Stimulated activated naive B cell treated with anti-CD40 and anti-IgM and Interleukin-4, amounts not matched to agents 10 μg/mL and 1 μg/mL and 100 μg/mL, for 72 hours (primary cell): ENCODE data around the gene KRT82.
"Not testable (repeated sequence)": the region's sequence is repeated elsewhere in the genome, so short reads cannot be mapped to it uniquely, and the experiment has no call there.

ENCODE experiments used
- ATAC-seq, 2 donors: fragments of 150-1000 bp; cut with Tn5 transposase; replicated peaks; 2 replicates each; pipeline ENCODE4 v1.10.0; 2021; ENCODE audit warnings: moderate library complexity in 1 of 2
- DNase-seq: peaks from one replicate; pipeline ENCODE4 v3.0.0; 2021
- H3K27ac Mint-ChIP-seq: one replicate; pipeline ENCODE4 v1.8.0; 2022; ENCODE audit warnings: mild to moderate bottlenecking, mixed read lengths
- H3K27me3 Mint-ChIP-seq, 2 donors: one replicate each; pipeline ENCODE4 v1.8.0; 2022; ENCODE audit warnings: mixed read lengths in 2 of 2
- H3K36me3 Mint-ChIP-seq, 2 donors: one replicate each; pipeline ENCODE4 v1.8.0; 2022; ENCODE audit warnings: mixed read lengths in 2 of 2, mild to moderate bottlenecking in 1 of 2
- H3K4me1 Mint-ChIP-seq, 2 donors: one replicate each; pipeline ENCODE4 v1.8.0; 2022; ENCODE audit warnings: mixed read lengths in 2 of 2, mild to moderate bottlenecking in 1 of 2
- H3K4me3 Mint-ChIP-seq, 2 donors: one replicate each; pipeline ENCODE4 v1.8.0; 2022; ENCODE audit warnings: mild to moderate bottlenecking in 2 of 2, mixed read lengths in 2 of 2, moderate library complexity in 1 of 2
- H3K9me3 Mint-ChIP-seq, 2 donors: one replicate each; pipeline ENCODE4 v1.8.0; 2022; ENCODE audit warnings: mixed read lengths in 2 of 2, mild to moderate bottlenecking in 1 of 2

KRT82 gene

DNA sequence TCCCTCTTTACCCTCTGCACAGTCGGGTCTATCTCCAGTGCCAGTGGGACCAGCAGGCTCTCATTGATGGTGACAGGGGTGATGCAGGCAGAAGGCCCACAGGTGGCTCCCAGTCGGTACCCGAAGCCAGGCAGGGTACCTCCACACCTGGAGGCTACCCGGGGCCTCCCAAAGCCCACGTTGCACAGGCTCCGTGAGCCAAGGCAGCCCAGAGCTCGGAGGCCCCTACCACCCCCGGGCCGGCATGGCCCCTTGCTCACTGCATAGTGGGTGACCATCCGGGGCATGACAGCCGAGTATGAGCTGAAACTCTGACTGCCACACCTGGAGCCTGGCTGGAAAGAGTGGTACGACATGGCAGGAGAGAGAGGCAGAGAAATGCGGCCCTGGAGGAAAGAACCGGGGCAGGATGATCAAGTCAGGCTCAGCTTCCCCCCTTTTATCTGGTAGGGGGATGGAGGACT lies at the start of gene KRT82:
KRT82 (minus strand) TSS at position 414 of the 464 bp plus-strand sequence; CDS start at position 356, 58 bp downstream.
- no peak for ATAC-seq
- H3K4me1 Mint-ChIP-seq: peaks cover 0 to 2% of the 10 kb centered on the region in 2 donors
- peaks cover 0 to 4% of the 10 kb centered on the region in 2 donors for H3K36me3 Mint-ChIP-seq
- H3K4me3 Mint-ChIP-seq: no peak within 1 kb of the TSS
- no peak within 1 kb of the TSS for H3K27ac Mint-ChIP-seq
- no peaks in the 10 kb centered on the region for H3K9me3 Mint-ChIP-seq
- no peak for DNase-seq
- H3K27me3 Mint-ChIP-seq: peaks cover 0 to 19% of the 10 kb centered on the region in 2 donors

DNA sequence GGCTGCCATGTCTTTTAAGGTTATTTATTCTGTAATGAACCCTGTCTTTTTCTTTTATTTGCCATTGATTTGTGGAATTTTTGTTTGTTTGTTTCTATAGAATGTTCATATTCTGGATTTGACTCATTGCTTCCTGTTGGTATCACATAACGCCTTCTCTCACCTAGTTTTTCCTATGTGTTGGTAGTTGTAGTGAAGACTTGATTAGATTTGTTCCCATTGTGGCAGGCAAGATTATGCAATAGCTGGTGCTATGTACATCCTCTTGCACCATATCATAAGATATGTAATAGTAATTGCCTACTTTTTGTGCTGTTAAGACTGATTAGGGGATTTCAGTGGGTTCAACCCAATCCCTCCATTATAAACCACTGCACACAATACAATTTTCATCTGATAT lies 49.7 kb upstream of the KRT82 start:
- DNase-seq (no peak), ATAC-seq (no peak)
- peaks cover 0 to 1% of the 10 kb centered on the region in 2 donors for H3K9me3 Mint-ChIP-seq
- no peak overlapping the region for H3K27ac Mint-ChIP-seq
- H3K4me1 Mint-ChIP-seq: no peaks in the 10 kb centered on the region
- peaks cover 40 to 41% of the 10 kb centered on the region in 2 donors for H3K27me3 Mint-ChIP-seq
- no peak overlapping the region for H3K4me3 Mint-ChIP-seq
- H3K36me3 Mint-ChIP-seq: no peaks in the 10 kb centered on the region

DNA sequence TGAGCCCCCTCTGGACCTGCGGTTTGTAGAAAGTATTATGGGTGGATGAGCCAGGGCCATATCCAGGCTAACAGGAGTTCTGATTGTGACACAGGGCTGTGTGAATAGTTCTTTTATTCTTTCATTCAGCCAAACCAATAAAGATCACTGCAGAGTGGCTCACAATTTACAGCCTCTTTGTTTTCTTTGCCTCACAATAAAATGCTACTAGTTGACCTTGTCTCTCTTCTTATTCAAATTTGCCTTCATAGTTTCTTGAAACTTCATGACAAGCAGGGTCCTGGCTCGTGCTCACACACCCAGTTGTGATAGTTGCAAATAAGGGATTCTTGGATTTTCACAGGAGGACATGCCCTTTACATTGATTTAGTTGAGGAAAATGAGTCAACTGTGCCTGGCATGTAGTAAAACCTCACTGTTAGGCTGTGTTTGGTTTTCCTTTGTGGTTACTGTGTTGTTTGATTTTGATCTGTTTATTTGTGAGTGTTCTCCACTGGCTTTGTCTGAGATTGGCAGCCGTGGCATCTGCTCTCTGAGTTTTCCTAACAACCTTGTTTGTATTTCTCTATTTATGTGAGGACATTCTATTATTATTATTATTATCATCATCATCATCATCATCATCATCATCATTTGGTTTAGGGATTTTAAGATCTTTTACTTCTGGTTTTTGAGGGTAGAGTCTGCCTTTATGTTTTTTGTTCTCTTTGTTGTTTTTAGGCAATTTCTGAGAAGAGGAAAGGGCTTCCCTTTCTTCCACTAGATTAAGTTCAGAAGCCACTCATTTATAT lies 48.5 kb upstream of the KRT82 start:
- Mint-ChIP-seq H3K27ac (no peak overlapping the region), H3K36me3 (no peaks in the 10 kb centered on the region), H3K27me3 (peaks cover 33 to 36% of the 10 kb centered on the region in 2 donors), H3K4me3 (no peak overlapping the region), H3K9me3 (peaks cover 0 to 1% of the 10 kb centered on the region in 2 donors), H3K4me1 (no peaks in the 10 kb centered on the region)
- DNase-seq (no peak), ATAC-seq (no peak)

DNA sequence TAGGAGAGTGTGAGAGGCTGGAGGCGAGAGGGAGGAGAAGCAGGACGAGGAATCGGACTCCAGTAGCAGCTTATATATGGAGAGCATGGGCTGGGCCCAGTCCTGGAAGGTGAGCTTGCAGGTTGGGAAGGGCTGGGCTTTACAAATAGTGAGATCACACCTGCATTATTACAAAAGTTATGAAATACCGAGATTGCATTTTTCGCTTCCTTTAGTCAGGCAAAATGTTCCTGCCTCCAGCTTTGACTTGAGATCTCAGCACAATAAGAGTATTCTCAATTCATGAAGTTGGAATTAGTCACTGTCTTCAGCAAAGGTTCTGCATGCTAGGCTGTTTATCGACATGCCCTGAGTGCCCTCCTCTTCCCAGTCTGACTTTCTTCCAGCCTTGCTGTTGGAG lies 46.0 kb upstream of the KRT82 start, which contains the start of gene KRT6B:
KRT6B (minus strand) TSS at position 46 of the 400 bp plus-strand sequence. CDS start 68 bp downstream, outside the sequence.
- ATAC-seq: no peak
- H3K27me3 Mint-ChIP-seq: peaks cover 12 to 26% of the 10 kb centered on the region in 2 donors

DNA sequence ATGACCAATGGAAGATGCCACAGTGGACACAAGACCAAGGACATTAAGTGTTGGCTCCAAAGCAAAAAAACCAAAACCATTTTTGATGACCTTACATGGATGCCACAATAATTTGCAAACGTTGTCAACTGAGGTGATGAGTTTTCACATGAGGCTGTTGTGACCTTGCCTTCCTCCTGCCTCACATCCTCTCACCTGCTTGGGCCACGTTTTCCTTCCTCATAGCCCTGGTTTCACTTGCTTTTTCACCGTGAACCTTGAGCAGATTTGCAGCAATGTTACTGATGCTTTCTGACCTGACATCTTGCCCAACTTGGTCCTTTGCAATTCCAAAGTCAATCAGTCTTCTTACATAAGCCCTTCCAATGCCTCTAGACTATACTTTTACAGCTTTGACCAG lies 42.1 kb upstream of the KRT82 start:
- Mint-ChIP-seq H3K27ac (no peak overlapping the region), H3K4me1 (no peaks in the 10 kb centered on the region), H3K4me3 (no peak overlapping the region), H3K27me3 (peaks cover 29 to 30% of the 10 kb centered on the region in 2 donors), H3K36me3 (no peaks in the 10 kb centered on the region), H3K9me3 (no peaks in the 10 kb centered on the region)
- DNase-seq (no peak), ATAC-seq (peak in 1 of 2 donors; percentile 44)

More for the DNA sequence above, 46.0 kb upstream of the KRT82 start, which contains the start of gene KRT6B:
- DNase-seq: no peak
- Mint-ChIP-seq H3K9me3 (no peaks in the 10 kb centered on the region), H3K27ac (no peak within 1 kb of the TSS), H3K4me3 (no peak within 1 kb of the TSS), H3K4me1 (no peaks in the 10 kb centered on the region), H3K36me3 (no peaks in the 10 kb centered on the region)

DNA sequence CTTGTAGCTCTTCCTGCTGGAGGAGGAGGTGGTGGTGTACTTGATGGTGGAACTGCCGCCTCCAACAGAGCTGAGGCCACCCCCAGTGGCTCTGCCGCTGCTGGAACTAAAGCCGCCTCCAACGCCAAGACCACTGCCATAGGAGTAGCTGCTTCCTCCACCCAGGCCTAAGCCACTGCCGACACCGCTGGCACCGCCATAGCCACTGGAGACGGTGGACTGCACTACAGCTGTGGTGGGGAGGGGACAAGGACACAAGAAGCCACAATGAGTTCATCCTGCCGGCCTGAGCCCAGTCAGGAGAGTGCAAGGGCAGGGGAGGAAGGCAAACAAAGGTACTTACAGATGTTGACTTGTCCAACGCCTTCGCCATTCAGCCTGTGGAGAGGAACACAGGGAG lies 41.1 kb upstream of the KRT82 start:
- H3K9me3 Mint-ChIP-seq, H3K36me3 Mint-ChIP-seq, DNase-seq, H3K4me3 Mint-ChIP-seq, H3K4me1 Mint-ChIP-seq, H3K27ac Mint-ChIP-seq: not testable (repeated sequence)
- H3K27me3 Mint-ChIP-seq: peaks cover 36 to 39% of the 10 kb centered on the region in 2 donors
- peak in 1 of 2 donors; percentile 5 for ATAC-seq

DNA sequence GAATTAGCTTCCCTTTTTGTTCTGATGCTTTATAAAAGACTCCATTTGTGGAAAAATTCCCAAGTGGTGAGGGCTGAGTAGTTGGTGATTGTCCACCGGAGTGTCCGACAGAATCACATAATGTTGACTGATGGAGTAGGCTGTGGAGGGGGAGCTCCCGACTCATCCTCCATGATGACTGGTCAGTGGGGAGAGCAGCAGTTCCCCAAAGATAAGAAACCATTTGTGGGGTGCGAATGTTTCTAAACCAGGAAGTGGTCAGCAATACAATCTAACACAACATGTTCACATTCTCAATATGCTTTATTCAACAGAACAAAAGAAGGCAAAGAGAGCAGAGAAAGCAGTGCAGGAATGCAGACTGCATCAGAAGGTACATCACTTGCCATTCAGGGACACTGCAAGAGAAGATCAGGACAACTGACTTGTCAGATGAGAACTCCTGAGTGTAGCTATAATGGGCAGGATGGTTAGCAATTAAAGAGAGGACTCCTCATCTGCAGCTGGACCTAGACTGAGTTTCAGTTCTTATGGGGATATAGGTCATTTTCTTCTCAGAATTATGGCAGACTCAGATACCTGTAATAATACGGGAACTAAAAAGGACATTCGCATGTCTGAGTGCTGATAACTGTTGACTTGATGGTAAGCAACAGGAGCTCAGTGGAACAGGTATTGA lies 40.4 kb upstream of the KRT82 start:
- Mint-ChIP-seq H3K4me1 (no peaks in the 10 kb centered on the region), H3K4me3 (no peak overlapping the region), H3K36me3 (no peaks in the 10 kb centered on the region), H3K9me3 (no peaks in the 10 kb centered on the region), H3K27me3 (peaks cover 37 to 41% of the 10 kb centered on the region in 2 donors), H3K27ac (no peak overlapping the region)
- DNase-seq: no peak
- no peak for ATAC-seq

DNA sequence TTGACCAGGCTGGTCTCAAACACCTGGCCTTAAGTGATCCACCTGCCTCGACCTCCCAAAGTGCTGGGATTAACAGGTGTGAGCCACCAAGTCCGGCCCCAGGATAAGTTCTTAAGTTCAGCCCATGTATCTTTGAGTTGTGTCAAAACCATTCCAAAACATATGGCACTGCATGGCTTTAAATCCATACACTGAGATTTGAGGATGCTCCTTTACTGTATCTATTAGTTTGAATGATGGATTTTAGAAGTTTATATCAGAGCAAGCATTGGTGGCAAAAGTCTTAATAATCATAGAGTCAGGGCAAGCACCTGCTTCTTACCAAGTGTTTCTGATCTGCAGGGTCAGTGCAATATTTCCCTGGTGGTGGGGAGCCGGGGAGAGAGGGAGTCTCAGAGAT lies 39.7 kb upstream of the KRT82 start:
- Mint-ChIP-seq H3K27ac (no peak overlapping the region), H3K27me3 (peaks cover 42 to 46% of the 10 kb centered on the region in 2 donors), H3K4me1 (no peaks in the 10 kb centered on the region), H3K36me3 (no peaks in the 10 kb centered on the region), H3K4me3 (no peak overlapping the region), H3K9me3 (no peaks in the 10 kb centered on the region)
- ATAC-seq (no peak), DNase-seq (no peak)

DNA sequence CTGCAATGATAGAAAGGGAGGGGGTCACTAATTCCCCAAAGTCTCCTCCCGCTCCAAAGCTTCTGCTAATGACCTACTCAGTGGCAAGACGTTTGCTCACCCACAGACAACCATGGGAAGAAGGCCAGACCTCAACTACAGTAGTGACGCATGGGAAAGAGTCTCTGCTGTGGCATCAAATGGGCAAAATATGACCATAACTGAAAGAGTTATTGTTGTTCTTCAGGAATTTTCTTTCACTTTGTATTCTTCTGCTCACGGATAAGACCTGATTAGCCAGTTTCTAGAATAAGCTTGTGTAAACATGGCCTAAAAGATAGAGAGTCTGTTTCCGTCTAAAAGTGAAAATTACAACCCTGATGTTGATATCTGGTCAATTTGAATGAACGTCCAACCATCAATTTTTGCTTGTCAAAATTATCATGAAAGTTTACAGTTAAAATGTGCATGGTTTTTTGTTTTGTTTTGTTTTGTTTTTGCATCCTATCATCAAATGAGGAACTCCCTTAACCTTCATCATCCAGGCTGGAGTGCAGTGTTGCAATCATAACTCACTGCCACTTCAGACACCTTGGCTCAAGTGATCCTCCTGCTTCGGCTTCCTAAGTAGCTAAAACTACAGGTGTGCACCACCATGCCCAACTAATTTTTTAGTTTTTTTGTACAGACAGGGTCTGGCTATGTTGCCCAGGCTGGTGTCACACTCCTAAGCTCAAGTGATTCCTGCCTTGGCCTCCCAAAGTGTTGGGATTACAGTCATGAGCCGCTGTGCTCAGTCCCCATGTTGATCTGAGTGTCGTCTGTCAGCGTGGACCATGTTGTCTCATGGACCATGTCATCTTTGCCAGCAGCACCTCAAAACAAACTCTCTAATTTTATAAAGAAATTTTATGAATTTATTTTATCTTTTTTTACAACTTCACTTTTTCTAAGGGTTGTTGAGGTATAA lies 38.8 kb upstream of the KRT82 start:
- DNase-seq (no peak), ATAC-seq (no peak)
- Mint-ChIP-seq H3K36me3 (no peaks in the 10 kb centered on the region), H3K27ac (no peak overlapping the region), H3K27me3 (peaks cover 46% of the 10 kb centered on the region in 2 donors), H3K4me3 (no peak overlapping the region), H3K9me3 (no peaks in the 10 kb centered on the region), H3K4me1 (no peaks in the 10 kb centered on the region)

DNA sequence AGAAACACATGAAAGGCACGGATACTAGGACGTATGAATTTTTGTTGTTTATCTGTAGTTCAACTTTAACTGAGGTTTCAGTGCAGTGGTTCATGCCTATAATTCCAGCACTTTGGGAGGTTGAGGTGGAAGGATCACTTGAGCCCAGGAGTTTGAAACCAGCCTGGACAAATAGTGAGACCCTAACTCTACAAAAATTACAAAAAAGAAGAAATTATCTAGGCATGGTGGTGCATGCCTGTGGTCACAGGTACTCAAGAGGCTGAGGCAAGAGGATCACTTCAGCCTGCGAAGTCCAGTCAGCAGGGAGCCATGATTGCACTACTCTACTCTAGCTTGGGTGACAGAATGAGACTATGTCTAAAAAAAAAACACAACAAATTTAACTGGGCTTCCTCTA lies 37.8 kb upstream of the KRT82 start:
- no peak for ATAC-seq
- no peaks in the 10 kb centered on the region for H3K9me3 Mint-ChIP-seq
- DNase-seq: no peak
- no peak overlapping the region for H3K27ac Mint-ChIP-seq
- H3K27me3 Mint-ChIP-seq: peaks cover 46 to 48% of the 10 kb centered on the region in 2 donors
- H3K4me1 Mint-ChIP-seq: no peaks in the 10 kb centered on the region
- H3K4me3 Mint-ChIP-seq: no peak overlapping the region
- H3K36me3 Mint-ChIP-seq: no peaks in the 10 kb centered on the region

DNA sequence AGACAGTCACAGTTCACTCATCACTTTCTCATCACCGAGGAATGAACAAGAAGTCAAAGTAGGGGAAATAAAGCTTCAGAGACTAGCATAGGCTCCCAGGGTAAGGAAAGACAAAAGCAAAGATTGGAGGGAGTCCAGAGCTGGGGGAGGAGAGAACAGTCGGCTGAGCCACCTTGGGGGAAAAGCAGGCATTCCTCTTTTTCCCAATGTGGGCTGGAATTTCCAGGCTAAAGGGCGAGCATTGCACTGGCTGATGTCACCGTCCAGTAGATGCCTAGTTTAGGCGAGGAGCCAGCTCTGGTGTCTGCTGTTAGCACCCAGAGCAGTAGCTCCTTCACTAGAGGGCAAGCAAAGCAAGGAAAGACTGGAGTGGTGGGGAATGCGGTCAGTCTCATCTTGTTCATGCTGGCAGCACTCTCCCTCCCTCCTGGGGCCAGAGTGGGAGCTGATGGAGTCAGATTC lies 36.5 kb upstream of the KRT82 start:
- H3K27me3 Mint-ChIP-seq: peaks cover 47 to 48% of the 10 kb centered on the region in 2 donors
- H3K4me1 Mint-ChIP-seq: no peaks in the 10 kb centered on the region
- H3K36me3 Mint-ChIP-seq: no peaks in the 10 kb centered on the region
- no peak for ATAC-seq
- no peaks in the 10 kb centered on the region for H3K9me3 Mint-ChIP-seq
- no peak overlapping the region for H3K4me3 Mint-ChIP-seq
- no peak overlapping the region for H3K27ac Mint-ChIP-seq
- no peak for DNase-seq

DNA sequence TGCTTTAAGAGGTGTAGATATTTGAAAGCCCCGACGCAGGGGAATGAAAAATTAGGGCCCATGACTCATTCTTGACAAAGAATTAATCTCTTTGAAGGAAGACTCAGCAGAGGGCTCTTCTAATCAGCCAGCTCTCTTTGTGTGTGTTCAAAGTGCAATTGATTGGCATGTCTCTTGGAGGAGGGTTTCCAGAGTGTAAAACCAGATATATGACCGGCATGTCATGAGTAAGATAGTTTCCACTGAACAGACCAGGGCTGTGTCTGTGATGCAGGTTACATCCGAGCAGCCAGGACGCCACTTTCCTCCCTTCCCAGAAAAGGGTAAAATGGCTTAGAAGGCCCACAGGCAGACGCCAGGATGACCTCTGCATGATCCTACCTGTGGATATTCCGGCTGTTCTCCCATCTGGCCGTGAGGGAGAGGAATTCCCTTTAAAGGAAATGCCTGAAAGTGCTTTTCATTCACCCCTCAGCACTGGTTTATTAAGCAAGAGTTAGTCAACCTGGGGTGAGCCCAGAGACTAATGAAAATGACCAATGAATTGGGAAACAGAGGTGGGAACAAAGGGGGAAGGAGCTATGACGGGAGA lies 35.3 kb upstream of the KRT82 start:
- DNase-seq (no peak), ATAC-seq (no peak)
- Mint-ChIP-seq H3K36me3 (no peaks in the 10 kb centered on the region), H3K27ac (no peak overlapping the region), H3K4me1 (no peaks in the 10 kb centered on the region), H3K9me3 (no peaks in the 10 kb centered on the region), H3K4me3 (no peak overlapping the region), H3K27me3 (peaks cover 43 to 50% of the 10 kb centered on the region in 2 donors)

DNA sequence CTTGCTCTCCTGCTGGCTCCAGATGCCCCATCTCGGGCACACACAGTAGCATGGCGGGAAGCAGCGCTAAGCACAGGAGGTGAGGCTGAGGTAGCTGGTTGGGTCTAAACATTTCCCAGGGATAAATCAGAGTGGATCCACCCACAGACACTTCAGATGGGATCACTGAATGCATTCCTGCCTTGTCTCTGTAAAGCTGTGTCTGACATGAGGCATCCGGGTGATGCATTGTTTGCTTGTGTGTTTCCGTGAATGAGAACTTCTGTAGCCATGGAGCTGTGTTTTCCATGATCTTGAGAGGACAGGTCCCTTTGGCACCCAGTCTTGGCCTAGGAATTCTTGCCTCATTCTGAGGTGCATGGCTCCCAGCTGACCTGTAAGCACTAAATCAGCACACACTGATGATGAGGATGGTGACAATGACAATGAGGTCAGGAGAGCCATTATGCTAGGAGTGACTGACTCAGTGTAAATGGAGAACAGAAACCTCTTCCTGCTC lies 34.7 kb upstream of the KRT82 start:
- ATAC-seq (peak in 1 of 2 donors; percentile 21), DNase-seq (no peak)
- Mint-ChIP-seq H3K36me3 (no peaks in the 10 kb centered on the region), H3K27ac (no peak overlapping the region), H3K27me3 (peaks cover 37 to 47% of the 10 kb centered on the region in 2 donors), H3K9me3 (no peaks in the 10 kb centered on the region), H3K4me3 (no peak overlapping the region), H3K4me1 (no peaks in the 10 kb centered on the region)
